Upper lobe of right lung (tissue), 1 donor: ENCODE data around the gene APOL6. TPM values are rescaled to one million over a fixed set of nuclear protein-coding genes. Genes with fewer than 3 reads are reported as not detected.
A peak's percentile ranks its signal among the peaks of the same experiment; 100 is the strongest.

Experiments used
- ATAC-seq: fragments of 200-7000 bp; cut with Tn5 transposase; one replicate; pipeline ENCODE4 v1.9.1; 2020; ENCODE audit warnings: mild to moderate bottlenecking, moderate library complexity
- DNase-seq: peaks from one replicate; pipeline ENCODE4 v3.0.0-alpha.2; 2020
- H3K27ac ChIP-seq: fragments of 200-600 bp; one replicate; pipeline ENCODE4 v1.8.0; 2022
- H3K27me3 ChIP-seq: fragments of 200-600 bp; one replicate; pipeline ENCODE4 v1.8.0; 2022; ENCODE audit warnings: mild to moderate bottlenecking
- H3K36me3 ChIP-seq: fragments of 200-600 bp; one replicate; pipeline ENCODE4 v1.8.0; 2022
- H3K4me1 ChIP-seq: fragments of 200-600 bp; one replicate; pipeline ENCODE4 v1.8.0; 2022
- H3K4me3 ChIP-seq: fragments of 200-600 bp; one replicate; pipeline ENCODE4 v1.8.0; 2022; ENCODE audit warnings: mild to moderate bottlenecking
- H3K9me3 ChIP-seq: fragments of 200-600 bp; one replicate; pipeline ENCODE4 v1.8.0; 2022
- intact Hi-C: fragments of 100-400 bp; cut with DNase I; formaldehyde crosslinking; loops from one replicate; pipeline ENCODE4 v1.11.0; 2022
- total RNA-seq: library from RNA; stranded (reverse); fragmentation: NEBNext Ultra II Directional; extraction: Animal tissue kit (Norgen Biotek cat#: 25700); gene quantifications from one replicate; pipeline ENCODE4 v1.2.1, GENCODE V29; 2021
- TF ChIP-seq, protein P1 (sequence below): fragments of 200-600 bp; IDR thresholded peaks from one replicate; pipeline ENCODE4 v1.8.0; 2022; ENCODE audit warnings: antibody characterized with exemption
- donor health status: DM: no; HTN: yes; CAD: no; lungs with severe emphysema.

Gene APOL6
- total RNA-seq, 1 donor from 2014 or later, result 45.6 TPM

- DNase-seq (no peak), ATAC-seq (no peak)
- Histone ChIP-seq H3K27me3 (no peaks in the 10 kb centered on the region), H3K9me3 (no peaks in the 10 kb centered on the region), H3K4me3 (no peak overlapping the region), H3K27ac (no peak overlapping the region), H3K36me3 (no peaks in the 10 kb centered on the region), H3K4me1 (peaks cover 15% of the 10 kb centered on the region)
- TF ChIP-seq, protein P1, sequence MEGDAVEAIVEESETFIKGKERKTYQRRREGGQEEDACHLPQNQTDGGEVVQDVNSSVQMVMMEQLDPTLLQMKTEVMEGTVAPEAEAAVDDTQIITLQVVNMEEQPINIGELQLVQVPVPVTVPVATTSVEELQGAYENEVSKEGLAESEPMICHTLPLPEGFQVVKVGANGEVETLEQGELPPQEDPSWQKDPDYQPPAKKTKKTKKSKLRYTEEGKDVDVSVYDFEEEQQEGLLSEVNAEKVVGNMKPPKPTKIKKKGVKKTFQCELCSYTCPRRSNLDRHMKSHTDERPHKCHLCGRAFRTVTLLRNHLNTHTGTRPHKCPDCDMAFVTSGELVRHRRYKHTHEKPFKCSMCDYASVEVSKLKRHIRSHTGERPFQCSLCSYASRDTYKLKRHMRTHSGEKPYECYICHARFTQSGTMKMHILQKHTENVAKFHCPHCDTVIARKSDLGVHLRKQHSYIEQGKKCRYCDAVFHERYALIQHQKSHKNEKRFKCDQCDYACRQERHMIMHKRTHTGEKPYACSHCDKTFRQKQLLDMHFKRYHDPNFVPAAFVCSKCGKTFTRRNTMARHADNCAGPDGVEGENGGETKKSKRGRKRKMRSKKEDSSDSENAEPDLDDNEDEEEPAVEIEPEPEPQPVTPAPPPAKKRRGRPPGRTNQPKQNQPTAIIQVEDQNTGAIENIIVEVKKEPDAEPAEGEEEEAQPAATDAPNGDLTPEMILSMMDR, result no peak
- intact Hi-C loops, result no loop called here
These were observed 13.2 kb upstream of the APOL6 start for GRCh38 chr22:35634943-35635540.

- Histone ChIP-seq H3K27me3 (no peaks in the 10 kb centered on the region), H3K9me3 (no peaks in the 10 kb centered on the region), H3K27ac (no peak overlapping the region), H3K4me1 (peaks cover 20% of the 10 kb centered on the region), H3K4me3 (no peak overlapping the region), H3K36me3 (no peaks in the 10 kb centered on the region)
- intact Hi-C loops, result no loop called here
- DNase-seq, result no peak
- no peak for ATAC-seq
- TF ChIP-seq, protein P1, result no peak
These were observed 11.0 kb upstream of the APOL6 start for GRCh38 chr22:35637254-35637653.

GRCh38 chr22:35638001-35638400 is 10.2 kb upstream of the APOL6 start:
- Histone ChIP-seq H3K4me3 (no peak overlapping the region), H3K27me3 (no peaks in the 10 kb centered on the region), H3K36me3 (no peaks in the 10 kb centered on the region), H3K4me1 (peaks cover 20% of the 10 kb centered on the region), H3K27ac (peak overlapping the region; percentile 66), H3K9me3 (no peaks in the 10 kb centered on the region)
- TF ChIP-seq, protein P1, result no peak
- intact Hi-C loops, result no loop called here
- DNase-seq (no peak), ATAC-seq (no peak)

GRCh38 chr22:35638410-35638809 is 9.8 kb upstream of the APOL6 start:
- Histone ChIP-seq H3K36me3 (no peaks in the 10 kb centered on the region), H3K9me3 (no peaks in the 10 kb centered on the region), H3K27ac (peak overlapping the region; percentile 66), H3K4me1 (peaks cover 20% of the 10 kb centered on the region), H3K4me3 (no peak overlapping the region), H3K27me3 (no peaks in the 10 kb centered on the region)
- no peak for DNase-seq
- peak; percentile 75 for ATAC-seq
- TF ChIP-seq, protein P1, result no peak
- intact Hi-C loops, result no loop called here

DNA sequence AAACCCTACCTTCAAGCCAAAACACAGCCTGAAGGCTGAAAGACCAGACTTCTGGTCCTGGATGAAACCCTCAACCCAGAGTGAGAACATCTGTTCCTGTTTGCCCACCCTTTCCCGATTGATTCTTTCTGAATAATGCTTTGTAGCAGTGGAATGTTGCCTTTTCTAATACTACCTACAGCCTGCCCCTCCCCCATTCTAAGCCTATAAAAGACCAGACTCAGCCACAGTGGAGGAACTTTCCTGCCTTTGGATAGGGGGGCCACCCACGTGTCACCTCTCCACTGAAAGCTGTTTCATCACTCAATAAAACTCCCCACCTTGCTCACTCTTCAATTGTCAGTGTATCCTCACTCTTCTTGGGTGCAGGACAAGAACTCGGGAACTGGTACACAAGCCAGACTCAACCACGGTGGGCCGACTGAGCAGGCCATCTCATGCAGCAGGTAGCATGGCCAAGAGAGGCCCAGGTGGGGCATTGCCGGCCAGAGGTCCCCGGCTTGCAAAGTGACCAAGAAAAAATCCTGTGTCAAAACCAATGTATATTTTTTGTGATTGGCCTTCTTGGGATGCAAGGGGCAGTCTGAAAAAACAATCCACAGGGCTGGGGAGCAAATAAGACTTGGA is 6.6 kb upstream of the APOL6 start:
- no peak for DNase-seq
- H3K9me3 ChIP-seq, result no peaks in the 10 kb centered on the region
- H3K4me3 ChIP-seq, result no peak overlapping the region
- H3K27ac ChIP-seq, result no peak overlapping the region
- H3K36me3 ChIP-seq, result no peaks in the 10 kb centered on the region
- H3K27me3 ChIP-seq, result no peaks in the 10 kb centered on the region
- intact Hi-C loops, result no loop called here
- ATAC-seq, result no peak
- H3K4me1 ChIP-seq, result peaks cover 20% of the 10 kb centered on the region
- TF ChIP-seq, protein P1, result no peak
